WTC11 (cell line): ENCODE data around the gene WNT6. TPM values are rescaled to one million over a fixed set of nuclear protein-coding genes. Genes with fewer than 3 reads are reported as not detected.

ENCODE experiments used
- ATAC-seq: fragments of 200-7000 bp; cut with Tn5 transposase; 2 replicates; pipeline ENCODE4 v1.10.0; 2021; ENCODE audit warnings: mild to moderate bottlenecking, moderate library complexity
- CTCF ChIA-PET: fragments of 300-600 bp; sonication (Branson Sonifier 250); formaldehyde crosslinking; loops from one replicate; lab custom pipeline; 2021; ENCODE audit warnings: antibody characterized with exemption; lab: Charles Lee
- POLR2A ChIA-PET: fragments of 350-600 bp; sonication (Branson Sonifier 250); formaldehyde crosslinking; loops from one replicate; lab custom pipeline; 2021; ENCODE audit warnings: antibody characterized with exemption; lab: Charles Lee
- DNase-seq: peaks from one replicate; pipeline ENCODE4 v3.0.0; 2021; ENCODE audit warnings: low spot score
- H3K27ac Mint-ChIP-seq: 2 replicates; pipeline ENCODE4 v1.8.0; 2021; ENCODE audit warnings: mixed read lengths
- H3K27me3 Mint-ChIP-seq: 2 replicates; pipeline ENCODE4 v1.8.0; 2021; ENCODE audit warnings: low read depth, mild to moderate bottlenecking, moderate library complexity, mixed read lengths
- H3K36me3 Mint-ChIP-seq: 2 replicates; pipeline ENCODE4 v1.8.0; 2021; ENCODE audit warnings: mixed read lengths
- H3K4me1 Mint-ChIP-seq: 2 replicates; pipeline ENCODE4 v1.8.0; 2022; ENCODE audit warnings: mixed read lengths
- H3K4me3 Mint-ChIP-seq: 2 replicates; pipeline ENCODE4 v1.8.0; 2021; ENCODE audit warnings: mild to moderate bottlenecking, moderate library complexity, mixed read lengths
- H3K9me3 Mint-ChIP-seq: 2 replicates; pipeline ENCODE4 v1.8.0; 2021; ENCODE audit warnings: mixed read lengths
- ATF1 ChIP-seq: sonication (generic); formaldehyde crosslinking; IDR thresholded peaks from 2 replicates; pipeline ENCODE4 v1.8.1; 2023; ENCODE audit warnings: mild to moderate bottlenecking, moderate library complexity, missing genetic modification reagents
- ELF4 ChIP-seq: sonication (generic); formaldehyde crosslinking; IDR thresholded peaks from 2 replicates; pipeline ENCODE4 v1.8.1; 2022; ENCODE audit warnings: low read depth, mild to moderate bottlenecking, moderate library complexity, missing genetic modification reagents
- ESRRA ChIP-seq: sonication (generic); formaldehyde crosslinking; IDR thresholded peaks from 2 replicates; pipeline ENCODE4 v1.8.1; 2022; ENCODE audit warnings: mild to moderate bottlenecking, missing genetic modification reagents, borderline replicate concordance
- ETV6 ChIP-seq: sonication (generic); formaldehyde crosslinking; IDR thresholded peaks from 2 replicates; pipeline ENCODE4 v1.8.1; 2022; ENCODE audit warnings: mild to moderate bottlenecking, missing genetic modification reagents
- GABPB1 ChIP-seq: sonication (generic); formaldehyde crosslinking; IDR thresholded peaks from 2 replicates; pipeline ENCODE4 v1.8.1; 2023; ENCODE audit warnings: mild to moderate bottlenecking, missing genetic modification reagents
- HMGA2 ChIP-seq: fragments of 250-450 bp; sonication (Bioruptor Pico); IDR thresholded peaks from 2 replicates; pipeline ENCODE4 v1.4.0; 2021; ENCODE audit warnings: mild to moderate bottlenecking, moderate library complexity
- JAZF1 ChIP-seq: fragments of 250-450 bp; sonication (Bioruptor Pico); IDR thresholded peaks from 2 replicates; pipeline ENCODE4 v1.9.0; 2021; ENCODE audit warnings: moderate library complexity, mild to moderate bottlenecking, inconsistent platforms
- NFYB ChIP-seq: sonication (generic); formaldehyde crosslinking; conservative IDR thresholded peaks from 2 replicates; pipeline ENCODE4 v1.8.0; 2022; ENCODE audit warnings: low read depth, missing genetic modification reagents
- SMAD3 ChIP-seq: sonication (generic); formaldehyde crosslinking; IDR thresholded peaks from 2 replicates; pipeline ENCODE4 v1.8.0; 2022; ENCODE audit warnings: missing genetic modification reagents, mild to moderate bottlenecking, borderline replicate concordance
- SMAD4 ChIP-seq: sonication (generic); formaldehyde crosslinking; IDR thresholded peaks from 2 replicates; pipeline ENCODE4 v1.8.0; 2022; ENCODE audit warnings: mild to moderate bottlenecking, missing genetic modification reagents
- SP1 ChIP-seq: sonication (generic); formaldehyde crosslinking; conservative IDR thresholded peaks from 2 replicates; pipeline ENCODE4 v1.8.1; 2022; ENCODE audit warnings: missing genetic modification reagents
- TEAD1 ChIP-seq: sonication (generic); formaldehyde crosslinking; IDR thresholded peaks from 2 replicates; pipeline ENCODE4 v1.8.0; 2022; ENCODE audit warnings: mild to moderate bottlenecking, missing genetic modification reagents
- TEAD4 ChIP-seq: sonication (generic); formaldehyde crosslinking; IDR thresholded peaks from 2 replicates; pipeline ENCODE4 v1.8.0; 2022; ENCODE audit warnings: mild to moderate bottlenecking, missing genetic modification reagents
- ZBTB21 ChIP-seq: sonication (generic); formaldehyde crosslinking; IDR thresholded peaks from 2 replicates; pipeline ENCODE4 v1.8.1; 2023; ENCODE audit warnings: mild to moderate bottlenecking, missing genetic modification reagents, borderline replicate concordance
- ZNF121 ChIP-seq: sonication (generic); formaldehyde crosslinking; IDR thresholded peaks from 2 replicates; pipeline ENCODE4 v1.8.0; 2023; ENCODE audit warnings: missing genetic modification reagents
- ZNF317 ChIP-seq: sonication (generic); formaldehyde crosslinking; IDR thresholded peaks from 2 replicates; pipeline ENCODE4 v1.8.1; 2023; ENCODE audit warnings: low read depth, mild to moderate bottlenecking, moderate library complexity, missing genetic modification reagents, borderline replicate concordance
- ZNF671 ChIP-seq: fragments of 250-450 bp; sonication (Bioruptor Pico); IDR thresholded peaks from 2 replicates; pipeline ENCODE4 v1.8.0; 2021; ENCODE audit warnings: mild to moderate bottlenecking
- total RNA-seq: library from RNA; stranded (reverse); gene quantifications from 3 replicates; pipeline ENCODE4 v1.2.3, GENCODE V29; 2021
- TF ChIP-seq, protein P1 (sequence below): sonication (generic); formaldehyde crosslinking; conservative IDR thresholded peaks from 2 replicates; pipeline ENCODE4 v1.8.1; 2022; ENCODE audit warnings: mild to moderate bottlenecking, missing genetic modification reagents
- TF ChIP-seq, protein P2 (sequence below): sonication (generic); formaldehyde crosslinking; IDR thresholded peaks from 2 replicates; pipeline ENCODE4 v1.8.0; 2022; ENCODE audit warnings: missing genetic modification reagents
- TF ChIP-seq, protein P3 (sequence below): sonication (generic); formaldehyde crosslinking; IDR thresholded peaks from 2 replicates; pipeline ENCODE4 v1.8.1; 2022; ENCODE audit warnings: missing genetic modification reagents, borderline replicate concordance
- TF ChIP-seq, protein P4 (sequence below): fragments of 250-450 bp; sonication (Bioruptor Pico); IDR thresholded peaks from 2 replicates; pipeline ENCODE4 v1.9.0; 2021; ENCODE audit warnings: mild to moderate bottlenecking
- TF ChIP-seq, protein P5 (sequence below): sonication (generic); formaldehyde crosslinking; IDR thresholded peaks from 2 replicates; pipeline ENCODE4 v1.8.1; 2022; ENCODE audit warnings: low read depth, mild to moderate bottlenecking, moderate library complexity, missing genetic modification reagents, borderline replicate concordance
- TF ChIP-seq, protein P6 (sequence below): fragments of 250-450 bp; sonication (Bioruptor Pico); IDR thresholded peaks from 2 replicates; pipeline ENCODE4 v1.9.0; 2021; ENCODE audit warnings: moderate library complexity, mild to moderate bottlenecking, inconsistent platforms, borderline replicate concordance
- TF ChIP-seq, protein P7 (sequence below): sonication (generic); formaldehyde crosslinking; IDR thresholded peaks from 2 replicates; pipeline ENCODE4 v1.8.0; 2022; ENCODE audit warnings: mild to moderate bottlenecking, missing genetic modification reagents
- TF ChIP-seq, protein P8 (sequence below): sonication (generic); formaldehyde crosslinking; IDR thresholded peaks from 2 replicates; pipeline ENCODE4 v1.8.1; 2022; ENCODE audit warnings: mild to moderate bottlenecking, moderate library complexity, missing genetic modification reagents
- TF ChIP-seq, protein P9 (sequence below): sonication (generic); formaldehyde crosslinking; IDR thresholded peaks from 2 replicates; pipeline ENCODE4 v1.8.0; 2023; ENCODE audit warnings: missing genetic modification reagents

The WNT6 gene
- total RNA-seq, 1 experiment from 2014 or later, result not detected

DNA sequence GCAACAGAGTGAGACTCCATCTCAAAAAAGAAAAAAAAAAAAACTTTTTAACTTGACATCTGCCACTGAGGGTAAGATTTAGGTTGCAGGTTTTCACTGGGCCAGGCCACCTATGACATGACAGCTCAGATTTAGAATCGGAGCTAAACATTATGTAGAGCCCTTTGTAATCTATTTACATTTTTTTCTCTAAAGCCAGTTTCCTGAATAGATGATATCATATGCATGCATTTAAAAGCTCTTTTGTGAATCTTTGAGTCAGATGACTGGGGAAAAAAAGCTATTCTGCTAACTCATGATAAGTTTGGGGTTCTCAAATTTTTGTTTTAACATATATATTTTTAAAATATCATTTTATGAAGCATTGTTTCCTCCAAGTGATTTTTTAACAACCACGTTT lies 49.3 kb upstream of the WNT6 start (continued):
- TF ChIP-seq, protein P1, sequence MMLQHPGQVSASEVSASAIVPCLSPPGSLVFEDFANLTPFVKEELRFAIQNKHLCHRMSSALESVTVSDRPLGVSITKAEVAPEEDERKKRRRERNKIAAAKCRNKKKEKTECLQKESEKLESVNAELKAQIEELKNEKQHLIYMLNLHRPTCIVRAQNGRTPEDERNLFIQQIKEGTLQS (CRISPR knock-in tag), result no peak
- TF ChIP-seq, protein P2, sequence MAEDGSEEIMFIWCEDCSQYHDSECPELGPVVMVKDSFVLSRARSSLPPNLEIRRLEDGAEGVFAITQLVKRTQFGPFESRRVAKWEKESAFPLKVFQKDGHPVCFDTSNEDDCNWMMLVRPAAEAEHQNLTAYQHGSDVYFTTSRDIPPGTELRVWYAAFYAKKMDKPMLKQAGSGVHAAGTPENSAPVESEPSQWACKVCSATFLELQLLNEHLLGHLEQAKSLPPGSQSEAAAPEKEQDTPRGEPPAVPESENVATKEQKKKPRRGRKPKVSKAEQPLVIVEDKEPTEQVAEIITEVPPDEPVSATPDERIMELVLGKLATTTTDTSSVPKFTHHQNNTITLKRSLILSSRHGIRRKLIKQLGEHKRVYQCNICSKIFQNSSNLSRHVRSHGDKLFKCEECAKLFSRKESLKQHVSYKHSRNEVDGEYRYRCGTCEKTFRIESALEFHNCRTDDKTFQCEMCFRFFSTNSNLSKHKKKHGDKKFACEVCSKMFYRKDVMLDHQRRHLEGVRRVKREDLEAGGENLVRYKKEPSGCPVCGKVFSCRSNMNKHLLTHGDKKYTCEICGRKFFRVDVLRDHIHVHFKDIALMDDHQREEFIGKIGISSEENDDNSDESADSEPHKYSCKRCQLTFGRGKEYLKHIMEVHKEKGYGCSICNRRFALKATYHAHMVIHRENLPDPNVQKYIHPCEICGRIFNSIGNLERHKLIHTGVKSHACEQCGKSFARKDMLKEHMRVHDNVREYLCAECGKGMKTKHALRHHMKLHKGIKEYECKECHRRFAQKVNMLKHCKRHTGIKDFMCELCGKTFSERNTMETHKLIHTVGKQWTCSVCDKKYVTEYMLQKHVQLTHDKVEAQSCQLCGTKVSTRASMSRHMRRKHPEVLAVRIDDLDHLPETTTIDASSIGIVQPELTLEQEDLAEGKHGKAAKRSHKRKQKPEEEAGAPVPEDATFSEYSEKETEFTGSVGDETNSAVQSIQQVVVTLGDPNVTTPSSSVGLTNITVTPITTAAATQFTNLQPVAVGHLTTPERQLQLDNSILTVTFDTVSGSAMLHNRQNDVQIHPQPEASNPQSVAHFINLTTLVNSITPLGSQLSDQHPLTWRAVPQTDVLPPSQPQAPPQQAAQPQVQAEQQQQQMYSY, result no peak
- TF ChIP-seq ZNF317 (CRISPR knock-in tag) (no peak), ETV6 (no peak), ZNF121 (CRISPR knock-in tag) (no peak), SP1 (no peak), TEAD1 (CRISPR knock-in tag) (no peak), GABPB1 (CRISPR knock-in tag) (no peak), TEAD4 (no peak)

DNA sequence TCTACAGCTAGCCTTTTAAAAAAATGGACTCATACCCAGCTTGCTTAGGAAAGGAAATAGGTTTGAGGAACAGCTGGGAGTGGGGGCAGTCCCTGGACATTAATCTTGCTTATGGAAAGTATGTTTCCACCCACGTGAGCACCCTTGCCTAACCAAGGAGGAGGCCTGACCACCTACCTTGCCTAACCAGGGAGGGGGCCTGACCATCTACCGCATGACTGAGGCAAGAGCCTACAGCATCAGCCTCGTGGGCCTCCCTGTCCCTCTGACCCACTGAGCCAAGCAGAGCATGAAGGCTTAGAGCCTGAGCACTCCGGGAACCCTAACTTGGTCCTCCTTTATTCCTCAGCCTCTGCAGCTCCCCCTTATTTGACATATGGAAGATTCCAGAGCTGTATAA lies 48.2 kb upstream of the WNT6 start:
- no peak overlapping the region for H3K4me3 Mint-ChIP-seq
- no peaks in the 10 kb centered on the region for H3K9me3 Mint-ChIP-seq
- H3K36me3 Mint-ChIP-seq, result no peaks in the 10 kb centered on the region
- no peak overlapping the region for H3K27ac Mint-ChIP-seq
- ATAC-seq (no peak), DNase-seq (no peak)
- H3K4me1 Mint-ChIP-seq, result peaks cover 3% of the 10 kb centered on the region
- POLR2A ChIA-PET, result interaction anchor here (0.6 kb wide), 1 partner anchor 40 kb away, joined by 3 read pairs; no protein-coding TSS in a partner anchor
- TF ChIP-seq ELF4 (no peak), HMGA2 (no peak), ZBTB21 (CRISPR knock-in tag) (no peak), ESRRA (no peak), ZNF317 (CRISPR knock-in tag) (no peak), NFYB (CRISPR knock-in tag) (no peak), ATF1 (no peak), SMAD4 (CRISPR knock-in tag) (no peak), ZNF671 (CRISPR knock-in tag) (no peak), JAZF1 (CRISPR knock-in tag) (no peak), SMAD3 (CRISPR knock-in tag) (no peak)
- TF ChIP-seq, protein P3, sequence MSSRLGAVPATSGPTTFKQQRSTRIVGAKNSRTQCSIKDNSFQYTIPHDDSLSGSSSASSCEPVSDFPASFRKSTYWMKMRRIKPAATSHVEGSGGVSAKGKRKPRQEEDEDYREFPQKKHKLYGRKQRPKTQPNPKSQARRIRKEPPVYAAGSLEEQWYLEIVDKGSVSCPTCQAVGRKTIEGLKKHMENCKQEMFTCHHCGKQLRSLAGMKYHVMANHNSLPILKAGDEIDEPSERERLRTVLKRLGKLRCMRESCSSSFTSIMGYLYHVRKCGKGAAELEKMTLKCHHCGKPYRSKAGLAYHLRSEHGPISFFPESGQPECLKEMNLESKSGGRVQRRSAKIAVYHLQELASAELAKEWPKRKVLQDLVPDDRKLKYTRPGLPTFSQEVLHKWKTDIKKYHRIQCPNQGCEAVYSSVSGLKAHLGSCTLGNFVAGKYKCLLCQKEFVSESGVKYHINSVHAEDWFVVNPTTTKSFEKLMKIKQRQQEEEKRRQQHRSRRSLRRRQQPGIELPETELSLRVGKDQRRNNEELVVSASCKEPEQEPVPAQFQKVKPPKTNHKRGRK (CRISPR knock-in tag), result no peak
- TF ChIP-seq, protein P4, sequence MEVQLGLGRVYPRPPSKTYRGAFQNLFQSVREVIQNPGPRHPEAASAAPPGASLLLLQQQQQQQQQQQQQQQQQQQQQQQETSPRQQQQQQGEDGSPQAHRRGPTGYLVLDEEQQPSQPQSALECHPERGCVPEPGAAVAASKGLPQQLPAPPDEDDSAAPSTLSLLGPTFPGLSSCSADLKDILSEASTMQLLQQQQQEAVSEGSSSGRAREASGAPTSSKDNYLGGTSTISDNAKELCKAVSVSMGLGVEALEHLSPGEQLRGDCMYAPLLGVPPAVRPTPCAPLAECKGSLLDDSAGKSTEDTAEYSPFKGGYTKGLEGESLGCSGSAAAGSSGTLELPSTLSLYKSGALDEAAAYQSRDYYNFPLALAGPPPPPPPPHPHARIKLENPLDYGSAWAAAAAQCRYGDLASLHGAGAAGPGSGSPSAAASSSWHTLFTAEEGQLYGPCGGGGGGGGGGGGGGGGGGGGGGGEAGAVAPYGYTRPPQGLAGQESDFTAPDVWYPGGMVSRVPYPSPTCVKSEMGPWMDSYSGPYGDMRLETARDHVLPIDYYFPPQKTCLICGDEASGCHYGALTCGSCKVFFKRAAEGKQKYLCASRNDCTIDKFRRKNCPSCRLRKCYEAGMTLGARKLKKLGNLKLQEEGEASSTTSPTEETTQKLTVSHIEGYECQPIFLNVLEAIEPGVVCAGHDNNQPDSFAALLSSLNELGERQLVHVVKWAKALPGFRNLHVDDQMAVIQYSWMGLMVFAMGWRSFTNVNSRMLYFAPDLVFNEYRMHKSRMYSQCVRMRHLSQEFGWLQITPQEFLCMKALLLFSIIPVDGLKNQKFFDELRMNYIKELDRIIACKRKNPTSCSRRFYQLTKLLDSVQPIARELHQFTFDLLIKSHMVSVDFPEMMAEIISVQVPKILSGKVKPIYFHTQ (CRISPR knock-in tag), result no peak
- TF ChIP-seq, protein P5, sequence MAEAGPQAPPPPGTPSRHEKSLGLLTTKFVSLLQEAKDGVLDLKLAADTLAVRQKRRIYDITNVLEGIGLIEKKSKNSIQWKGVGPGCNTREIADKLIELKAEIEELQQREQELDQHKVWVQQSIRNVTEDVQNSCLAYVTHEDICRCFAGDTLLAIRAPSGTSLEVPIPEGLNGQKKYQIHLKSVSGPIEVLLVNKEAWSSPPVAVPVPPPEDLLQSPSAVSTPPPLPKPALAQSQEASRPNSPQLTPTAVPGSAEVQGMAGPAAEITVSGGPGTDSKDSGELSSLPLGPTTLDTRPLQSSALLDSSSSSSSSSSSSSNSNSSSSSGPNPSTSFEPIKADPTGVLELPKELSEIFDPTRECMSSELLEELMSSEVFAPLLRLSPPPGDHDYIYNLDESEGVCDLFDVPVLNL (CRISPR knock-in tag), result no peak
- TF ChIP-seq, protein P6, sequence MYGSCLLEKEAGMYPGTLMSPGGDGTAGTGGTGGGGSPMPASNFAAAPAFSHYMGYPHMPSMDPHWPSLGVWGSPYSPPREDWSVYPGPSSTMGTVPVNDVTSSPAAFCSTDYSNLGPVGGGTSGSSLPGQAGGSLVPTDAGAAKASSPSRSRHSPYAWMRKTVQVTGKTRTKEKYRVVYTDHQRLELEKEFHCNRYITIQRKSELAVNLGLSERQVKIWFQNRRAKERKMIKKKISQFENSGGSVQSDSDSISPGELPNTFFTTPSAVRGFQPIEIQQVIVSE (CRISPR knock-in tag), result no peak
- TF ChIP-seq, protein P7, sequence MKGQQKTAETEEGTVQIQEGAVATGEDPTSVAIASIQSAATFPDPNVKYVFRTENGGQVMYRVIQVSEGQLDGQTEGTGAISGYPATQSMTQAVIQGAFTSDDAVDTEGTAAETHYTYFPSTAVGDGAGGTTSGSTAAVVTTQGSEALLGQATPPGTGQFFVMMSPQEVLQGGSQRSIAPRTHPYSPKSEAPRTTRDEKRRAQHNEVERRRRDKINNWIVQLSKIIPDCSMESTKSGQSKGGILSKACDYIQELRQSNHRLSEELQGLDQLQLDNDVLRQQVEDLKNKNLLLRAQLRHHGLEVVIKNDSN, result no peak
- TF ChIP-seq, protein P8, sequence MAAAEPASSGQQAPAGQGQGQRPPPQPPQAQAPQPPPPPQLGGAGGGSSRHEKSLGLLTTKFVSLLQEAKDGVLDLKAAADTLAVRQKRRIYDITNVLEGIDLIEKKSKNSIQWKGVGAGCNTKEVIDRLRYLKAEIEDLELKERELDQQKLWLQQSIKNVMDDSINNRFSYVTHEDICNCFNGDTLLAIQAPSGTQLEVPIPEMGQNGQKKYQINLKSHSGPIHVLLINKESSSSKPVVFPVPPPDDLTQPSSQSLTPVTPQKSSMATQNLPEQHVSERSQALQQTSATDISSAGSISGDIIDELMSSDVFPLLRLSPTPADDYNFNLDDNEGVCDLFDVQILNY (CRISPR knock-in tag), result no peak
- TF ChIP-seq, protein P9, sequence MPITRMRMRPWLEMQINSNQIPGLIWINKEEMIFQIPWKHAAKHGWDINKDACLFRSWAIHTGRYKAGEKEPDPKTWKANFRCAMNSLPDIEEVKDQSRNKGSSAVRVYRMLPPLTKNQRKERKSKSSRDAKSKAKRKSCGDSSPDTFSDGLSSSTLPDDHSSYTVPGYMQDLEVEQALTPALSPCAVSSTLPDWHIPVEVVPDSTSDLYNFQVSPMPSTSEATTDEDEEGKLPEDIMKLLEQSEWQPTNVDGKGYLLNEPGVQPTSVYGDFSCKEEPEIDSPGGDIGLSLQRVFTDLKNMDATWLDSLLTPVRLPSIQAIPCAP (CRISPR knock-in tag), result no peak
- CTCF ChIA-PET, result no interaction called here
- H3K27me3 Mint-ChIP-seq, result no peaks in the 10 kb centered on the region
